GM12878 (cell line): ENCODE results near the gene SOX10. TPM values are rescaled to one million over a fixed set of nuclear protein-coding genes. Genes with fewer than 3 reads are reported as not detected.

ENCODE experiments used
- ATAC-seq: fragments of 200-7000 bp; cut with Tn5 transposase; 3 replicates; pipeline ENCODE4 v1.9.1; 2020; ENCODE audit warnings: mild to moderate bottlenecking, moderate library complexity
- BruUV-seq: library from RNA; stranded (reverse); fragments of 400-500 nt; replicated peaks from 2 replicates; lab custom pipeline; 2021; lab: Mats Ljungman, UMichigan
- CTCF ChIA-PET: fragments of 300-600 bp; sonication (Branson Sonifier 250); formaldehyde crosslinking; extraction: SDS; loops from one replicate; lab custom pipeline; 2021; ENCODE audit warnings: inconsistent platforms; lab: Yijun Ruan, JAX
- POLR2A ChIA-PET: fragments of 350-600 bp; formaldehyde crosslinking; extraction: SDS; loops from one replicate; lab custom pipeline; 2021; ENCODE audit warnings: inconsistent platforms; lab: Charles Lee
- RAD21 ChIA-PET: fragments of 300-600 bp; sonication (Branson Sonifier 250); formaldehyde crosslinking; loops from one replicate; lab custom pipeline; 2023; ENCODE audit warnings: antibody characterized with exemption; ENCODE audit not compliant: unreplicated experiment; lab: Charles Lee
- SMC1A ChIA-PET: fragments of 300-600 bp; sonication (Branson Sonifier 250); formaldehyde crosslinking; loops from one replicate; lab custom pipeline; 2023; ENCODE audit not compliant: unreplicated experiment, uncharacterized antibody; lab: Charles Lee
- DNase-seq: peaks from one replicate; pipeline ENCODE4 v3.0.0-alpha.2; 2011; ENCODE audit warnings: low read depth, low spot score
- FAIRE-seq: peaks from 3 replicates; lab custom pipeline; 2011; peaks lifted over from hg19 to GRCh38; lab: Jason Lieb, UNC
- H2AFZ ChIP-seq: 2 replicates; pipeline ENCODE4 v1.6.0; 2011; ENCODE audit warnings: low read depth, low read length, control low read depth; ENCODE audit not compliant: control insufficient read depth
- H3K27ac ChIP-seq: 2 replicates; pipeline ENCODE4 v1.5.1; 2011; ENCODE audit warnings: control low read depth; ENCODE audit not compliant: control insufficient read depth, insufficient read depth
- H3K27me3 ChIP-seq, 2 experiments: replicated peaks in 1 of 2; 2 replicates each; pipeline versions ENCODE4 v1.6.0 to v1.6.1; 2011; ENCODE audit warnings: low read length in 1 of 2; ENCODE audit not compliant: control insufficient read depth in 2 of 2, insufficient read depth in 2 of 2
- H3K36me3 ChIP-seq, 2 experiments: 2 replicates each; pipeline ENCODE4 v1.5.1; 2011; ENCODE audit warnings: low read length in 1 of 2; ENCODE audit not compliant: control insufficient read depth in 2 of 2, insufficient read depth in 2 of 2
- H3K4me1 ChIP-seq: 2 replicates; pipeline ENCODE4 v1.6.1; 2011; ENCODE audit warnings: mild to moderate bottlenecking, low read length, moderate library complexity, mixed read lengths; ENCODE audit not compliant: control insufficient read depth, insufficient read depth
- H3K4me2 ChIP-seq: 2 replicates; pipeline ENCODE4 v1.6.0; 2011; ENCODE audit warnings: control low read depth; ENCODE audit not compliant: control insufficient read depth, insufficient read depth
- H3K4me3 ChIP-seq: fragments of 200-600 bp; sonication (generic); 2 replicates; pipeline ENCODE4 v1.5.1; 2016
- H3K79me2 ChIP-seq: 2 replicates; pipeline ENCODE4 v1.6.0; 2011; ENCODE audit warnings: low read length; ENCODE audit not compliant: control insufficient read depth, insufficient read depth
- H3K9ac ChIP-seq: 2 replicates; pipeline ENCODE4 v1.8.0; 2011; ENCODE audit warnings: low read length, control low read depth, mixed read lengths; ENCODE audit not compliant: control insufficient read depth, insufficient read depth
- H3K9me3 ChIP-seq: replicated peaks from 3 replicates; pipeline ENCODE4 v1.5.1; 2011; ENCODE audit warnings: mild to moderate bottlenecking, low read length; ENCODE audit not compliant: control insufficient read depth, insufficient read depth
- H4K20me1 ChIP-seq: 2 replicates; pipeline ENCODE4 v1.6.0; 2011; ENCODE audit not compliant: control insufficient read depth, insufficient read depth
- IKZF2 ChIP-seq, 2 experiments: fragments of 450-650 bp; IDR thresholded peaks; 2 replicates each; pipeline ENCODE4 v1.6.1; 2017; ENCODE audit warnings: mild to moderate bottlenecking in 2 of 2, moderate library complexity in 2 of 2
- MEF2B ChIP-seq: fragments of 450-650 bp; IDR thresholded peaks from 2 replicates; pipeline ENCODE4 v1.6.1; 2018; ENCODE audit warnings: mild to moderate bottlenecking, moderate library complexity; ENCODE audit not compliant: partially characterized antibody, poor library complexity, severe bottlenecking
- POLR2AphosphoS5 ChIP-seq: IDR thresholded peaks from 2 replicates; pipeline ENCODE4 v1.6.1; 2011; ENCODE audit warnings: mild to moderate bottlenecking, low read length, inconsistent platforms
- RAD51 ChIP-seq: fragments of 450-650 bp; IDR thresholded peaks from 2 replicates; pipeline ENCODE4 v1.6.1; 2016; ENCODE audit warnings: moderate library complexity, mild to moderate bottlenecking, inconsistent platforms
- RELA ChIP-seq: fragments of 450-650 bp; IDR thresholded peaks from 2 replicates; pipeline ENCODE4 v1.8.0; 2014; ENCODE audit warnings: borderline replicate concordance; ENCODE audit not compliant: partially characterized antibody
- SMAD1 ChIP-seq: fragments of 450-650 bp; IDR thresholded peaks from 2 replicates; pipeline ENCODE4 v1.6.1; 2018; ENCODE audit warnings: mild to moderate bottlenecking, low read depth; ENCODE audit not compliant: partially characterized antibody
- SPI1 ChIP-seq: IDR thresholded peaks from 2 replicates; pipeline ENCODE4 v1.6.1; 2011; ENCODE audit warnings: low read depth, mild to moderate bottlenecking, low read length, moderate library complexity, borderline replicate concordance; ENCODE audit not compliant: insufficient read depth
- USF2 ChIP-seq: IDR thresholded peaks from 2 replicates; pipeline ENCODE4 v1.6.1; 2011; ENCODE audit warnings: low read depth, low read length, improper control_type of control experiment, borderline replicate concordance
- ZNF24 ChIP-seq: fragments of 450-650 bp; IDR thresholded peaks from 2 replicates; pipeline ENCODE4 v1.6.1; 2017; ENCODE audit warnings: antibody characterized with exemption, mild to moderate bottlenecking
- WGBS: methylation state at CpG from one replicate; pipeline ENCODE4 v1.1.6; 2016; ENCODE audit warnings: low lambda C conversion rate; ENCODE audit not compliant: insufficient replicate concordance, insufficient coverage; ENCODE audit errors: missing lambda C conversion rate; 5-methylcytosine and 5-hydroxymethylcytosine counted together
- in situ Hi-C: fragments of 300-500 bp; cut with MboI; formaldehyde crosslinking; loops from 9 replicates; pipeline ENCODE4 v1.14.3; 2018; ENCODE audit warnings: mixed read lengths
- intact Hi-C: fragments of 100-400 bp; cut with micrococcal nuclease; formaldehyde crosslinking; loops from one replicate; pipeline ENCODE4 v1.14.2; 2022; ENCODE audit not compliant: unreplicated experiment
- polyA plus RNA-seq, 11 experiments: library from polyadenylated mRNA; depleted of rRNA in 4 of 11; unstranded in 6 of 11; stranded (reverse) in 5 of 11; fragments of >200 nt; fragmentation: Nextera tagmentation in 4 of 11; fragmentation: Illumina TruSeq in 1 of 11; extraction: Ambion mirVana in 4 of 11; extraction: Trizol in 1 of 11; gene quantifications; 1 replicate in 1 of 11; 2 replicates in 10 of 11; pipeline versions ENCODE4 v1.2.1 to v1.2.3, GENCODE V29; 2011 to 2016; ENCODE audit warnings: inconsistent platforms in 2 of 11, missing spikeins in 2 of 11, low read depth in 1 of 11
- total RNA-seq, 4 experiments: library from RNA; depleted of rRNA in 3 of 4; stranded (reverse); fragments of >200 nt in 3 of 4; fragmentation: Illumina TruSeq in 1 of 4; extraction: Trizol in 1 of 4; gene quantifications; 2 replicates each; pipeline versions ENCODE4 v1.2.1 to v1.2.3, GENCODE V29; 2013 to 2021
- TF ChIP-seq, protein P1 (sequence below): fragments of 450-650 bp; IDR thresholded peaks from 2 replicates; pipeline ENCODE4 v1.6.1; 2018; ENCODE audit warnings: mild to moderate bottlenecking, low read depth, moderate library complexity; ENCODE audit not compliant: partially characterized antibody

SOX10 gene
- total and polyA plus RNA-seq, 10 of the 15 experiments (the other 5 are each of a cell fraction or from before 2014, with no cell fraction given): 0.05 TPM; not detected in 9

DNA sequence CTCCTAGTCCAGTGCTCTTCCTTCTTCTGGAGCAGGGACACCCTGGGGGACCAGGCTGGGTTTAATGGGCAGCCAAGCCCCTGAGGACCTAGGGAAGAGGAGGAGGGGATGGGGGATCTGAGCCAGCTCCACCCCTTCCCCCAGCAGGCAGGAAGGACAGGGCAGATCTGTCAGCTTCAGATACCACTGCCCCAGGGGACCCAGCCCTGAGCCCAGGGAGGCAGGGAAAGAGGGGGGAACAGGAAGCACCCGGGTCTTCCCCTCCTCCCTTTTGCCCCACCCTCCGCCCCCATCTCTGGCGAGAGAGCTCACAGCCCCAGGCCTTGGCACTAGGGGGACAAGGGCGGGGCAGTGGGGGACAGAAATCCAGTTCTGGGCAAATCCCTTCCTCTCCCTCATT, 11.7 kb upstream of the SOX10 start (continued):
- TF ChIP-seq SMAD1 (no peak), SPI1 (no peak), IKZF2 (IDR thresholded peaks at IDR 0.05) (peak; percentile 34 to 35; a peak in 2 of 4 replicates), RELA (no peak), MEF2B (peak; percentile 90), USF2 (no peak)
- TF ChIP-seq, protein P1, sequence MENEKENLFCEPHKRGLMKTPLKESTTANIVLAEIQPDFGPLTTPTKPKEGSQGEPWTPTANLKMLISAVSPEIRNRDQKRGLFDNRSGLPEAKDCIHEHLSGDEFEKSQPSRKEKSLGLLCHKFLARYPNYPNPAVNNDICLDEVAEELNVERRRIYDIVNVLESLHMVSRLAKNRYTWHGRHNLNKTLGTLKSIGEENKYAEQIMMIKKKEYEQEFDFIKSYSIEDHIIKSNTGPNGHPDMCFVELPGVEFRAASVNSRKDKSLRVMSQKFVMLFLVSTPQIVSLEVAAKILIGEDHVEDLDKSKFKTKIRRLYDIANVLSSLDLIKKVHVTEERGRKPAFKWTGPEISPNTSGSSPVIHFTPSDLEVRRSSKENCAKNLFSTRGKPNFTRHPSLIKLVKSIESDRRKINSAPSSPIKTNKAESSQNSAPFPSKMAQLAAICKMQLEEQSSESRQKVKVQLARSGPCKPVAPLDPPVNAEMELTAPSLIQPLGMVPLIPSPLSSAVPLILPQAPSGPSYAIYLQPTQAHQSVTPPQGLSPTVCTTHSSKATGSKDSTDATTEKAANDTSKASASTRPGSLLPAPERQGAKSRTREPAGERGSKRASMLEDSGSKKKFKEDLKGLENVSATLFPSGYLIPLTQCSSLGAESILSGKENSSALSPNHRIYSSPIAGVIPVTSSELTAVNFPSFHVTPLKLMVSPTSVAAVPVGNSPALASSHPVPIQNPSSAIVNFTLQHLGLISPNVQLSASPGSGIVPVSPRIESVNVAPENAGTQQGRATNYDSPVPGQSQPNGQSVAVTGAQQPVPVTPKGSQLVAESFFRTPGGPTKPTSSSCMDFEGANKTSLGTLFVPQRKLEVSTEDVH: no peak

DNA sequence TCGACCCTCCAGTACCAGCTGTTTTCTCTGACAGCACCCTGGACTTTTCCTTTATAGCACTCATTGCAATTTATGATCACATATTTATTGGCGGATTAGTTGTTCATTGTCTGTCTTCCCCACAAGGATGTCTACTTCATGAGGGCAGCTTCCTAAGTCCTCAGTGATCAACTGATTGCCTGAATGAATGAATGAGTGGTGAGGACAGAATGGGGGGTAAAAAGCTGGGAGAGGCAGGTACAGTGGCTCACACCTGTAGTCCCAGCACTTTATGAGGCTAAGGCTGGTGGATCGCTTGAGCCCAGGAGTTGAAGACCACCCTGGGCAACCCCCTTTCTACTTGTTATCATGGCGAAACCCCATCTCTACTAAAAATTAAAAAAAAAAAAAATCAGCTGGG, 11.1 kb upstream of the SOX10 start:
- H3K36me3 ChIP-seq: no peaks in the 10 kb centered on the region
- no TSS peak for BruUV-seq
- H3K4me1 ChIP-seq: no peaks in the 10 kb centered on the region
- SMC1A ChIA-PET: interaction anchor here (0.6 to 2.2 kb wide), 3 partner anchors 39 to 593 kb away, joined by 3 to 7 read pairs (median 3); no protein-coding TSS in a partner anchor
- no peak overlapping the region for H3K9ac ChIP-seq
- H3K4me3 ChIP-seq: no peak overlapping the region
- intact Hi-C loops: no loop called here
- in situ Hi-C loops: no loop called here
- RAD21 ChIA-PET: interaction anchor here (0.9 to 1.3 kb wide), 2 partner anchors 56 to 57 kb away, joined by 3 to 4 read pairs; no protein-coding TSS in a partner anchor
- TF ChIP-seq RAD51 (no peak), POLR2AphosphoS5 (no peak), ZNF24 (0 out of 2 replicates have a peak, but pooled peaks have one; percentile 60)
- TF ChIP-seq, all 136 proteins: peak for 1
- no peak for FAIRE-seq
- no peaks in the 10 kb centered on the region; a peak in 1 of 4 replicates for H3K27me3 ChIP-seq
- no peaks in the 10 kb centered on the region for H4K20me1 ChIP-seq
- ChIA-PET CTCF (interaction anchor here (0.8 to 2.6 kb wide), 5 partner anchors 14 to 57 kb away, joined by 3 to 10 read pairs (median 4); no protein-coding TSS in a partner anchor), POLR2A (no interaction called here)
- ATAC-seq: no peak
- no peaks in the 10 kb centered on the region for H3K9me3 ChIP-seq
- H3K27ac ChIP-seq: no peak overlapping the region
- H3K4me2 ChIP-seq: no peak overlapping the region
- 52% methylated on average over 4 of the region's 4 CpGs for WGBS
- no peak overlapping the region for H2AFZ ChIP-seq
- no peak for DNase-seq
- H3K79me2 ChIP-seq: no peaks in the 10 kb centered on the region
